Spleen (tissue), 11 donors: ENCODE results near the gene TFRC. TPM values are rescaled to one million over a fixed set of nuclear protein-coding genes. Genes with fewer than 3 reads are reported as not detected.

Experiments used
- DNase-seq: peaks from one replicate; pipeline ENCODE4 v3.0.0-alpha.2; 2020
- H3K27ac ChIP-seq, 8 donors: fragments of 200-600 bp; sonication (generic) in 7 of 8; 1 replicate in 4 of 8; 2 replicates in 4 of 8; pipeline versions ENCODE4 v1.5.0 to v1.8.0; 2016 to 2021; ENCODE audit warnings: inconsistent platforms in 4 of 8, mild to moderate bottlenecking in 4 of 8, moderate library complexity in 1 of 8
- H3K27me3 ChIP-seq, 7 donors: fragments of 200-600 bp; sonication (generic) in 6 of 7; replicated peaks in 1 of 7; 1 replicate in 4 of 7; 2 replicates in 3 of 7; pipeline versions ENCODE4 v1.5.0 to v1.8.0; 2016 to 2021; ENCODE audit warnings: inconsistent platforms in 3 of 7, mild to moderate bottlenecking in 1 of 7
- H3K36me3 ChIP-seq, 6 donors: fragments of 200-600 bp; sonication (generic) in 5 of 6; 1 replicate in 4 of 6; 2 replicates in 2 of 6; pipeline versions ENCODE4 v1.5.0 to v1.8.0; 2016 to 2021; ENCODE audit warnings: inconsistent platforms in 2 of 6
- H3K4me1 ChIP-seq, 6 donors: fragments of 200-600 bp; sonication (generic) in 5 of 6; 1 replicate in 3 of 6; 2 replicates in 3 of 6; pipeline versions ENCODE4 v1.5.0 to v1.8.0; 2016 to 2021; ENCODE audit warnings: inconsistent platforms in 3 of 6
- H3K4me3 ChIP-seq, 8 donors: fragments of 200-600 bp; sonication (generic) in 7 of 8; 1 replicate in 4 of 8; 2 replicates in 4 of 8; pipeline versions ENCODE4 v1.5.0 to v1.8.0; 2016 to 2021; ENCODE audit warnings: inconsistent platforms in 4 of 8, mild to moderate bottlenecking in 4 of 8, moderate library complexity in 2 of 8
- H3K9me3 ChIP-seq, 8 donors: fragments of 200-600 bp; sonication (generic) in 7 of 8; 1 replicate in 4 of 8; 2 replicates in 4 of 8; pipeline versions ENCODE4 v1.5.0 to v1.8.0; 2016 to 2021; ENCODE audit warnings: inconsistent platforms in 4 of 8
- CTCF ChIP-seq, 11 experiments: fragments of 200-600 bp in 7 of 11; fragments of 450-650 bp in 4 of 11; sonication (generic) in 4 of 11; IDR thresholded peaks in 8 of 11; conservative IDR thresholded peaks in 3 of 11; 1 replicate in 7 of 11; 2 replicates in 4 of 11; pipeline versions ENCODE4 v1.4.0 to v1.8.0; 2016 to 2021; ENCODE audit warnings: antibody characterized with exemption in 11 of 11, inconsistent platforms in 4 of 11, mild to moderate bottlenecking in 1 of 11
- POLR2A ChIP-seq, 3 donors: fragments of 450-650 bp; IDR thresholded peaks; one replicate each; pipeline ENCODE4 v1.5.1; 2017; ENCODE audit warnings: antibody characterized with exemption in 3 of 3, mild to moderate bottlenecking in 1 of 3
- POLR2AphosphoS5 ChIP-seq, 3 donors: sonication (generic); formaldehyde crosslinking; IDR thresholded peaks; one replicate each; pipeline ENCODE4 v1.5.1; 2017; ENCODE audit warnings: antibody characterized with exemption in 3 of 3
- WGBS, 5 donors: extraction: QIAGEN DNeasy Blood & Tissue Kit in 3 of 5; methylation state at CpG; one replicate each; pipeline versions ENCODE4 v1.1.5 to v1.1.7; 2013 to 2018; 5-methylcytosine and 5-hydroxymethylcytosine counted together
- intact Hi-C: fragments of 100-400 bp; cut with DNase I; formaldehyde crosslinking; loops from one replicate; pipeline ENCODE4 v1.15.0; 2023; ENCODE audit warnings: low total_unique reads
- polyA plus RNA-seq, 3 donors: library from polyadenylated mRNA; stranded (reverse); fragments of 200-250 nt; gene quantifications; one replicate each; pipeline ENCODE4 v1.2.1, GENCODE V29; 2013
- total RNA-seq, 7 donors: library from RNA; depleted of rRNA in 3 of 7; stranded (reverse); fragments of >200 nt in 3 of 7; fragmentation: NEBNext Ultra II Directional in 4 of 7; extraction: Animal tissue kit (Norgen Biotek cat#: 25700) in 4 of 7; gene quantifications; one replicate each; pipeline versions ENCODE4 v1.1.0 to v1.2.1, GENCODE V29; 2016 to 2021
- donor health status: healthy with polysubstance abuse.
- donor health status: DM: no; HTN: no; CAD: no; lungs with moderate emphysema.
- donor health status: DM: no; HTN: no; CAD: no.
- donor health status: Bipolar disorder and iron deficiency.
- donor health status: healthy.
- donor health status: DM: no; HTN: no; CAD: no.
- donor health status: DM: yes; HTN: yes; CAD: no.

Gene TFRC
- total and polyA plus RNA-seq, 10 donors, result 13.2 to 104 (median 58.6) TPM

DNA sequence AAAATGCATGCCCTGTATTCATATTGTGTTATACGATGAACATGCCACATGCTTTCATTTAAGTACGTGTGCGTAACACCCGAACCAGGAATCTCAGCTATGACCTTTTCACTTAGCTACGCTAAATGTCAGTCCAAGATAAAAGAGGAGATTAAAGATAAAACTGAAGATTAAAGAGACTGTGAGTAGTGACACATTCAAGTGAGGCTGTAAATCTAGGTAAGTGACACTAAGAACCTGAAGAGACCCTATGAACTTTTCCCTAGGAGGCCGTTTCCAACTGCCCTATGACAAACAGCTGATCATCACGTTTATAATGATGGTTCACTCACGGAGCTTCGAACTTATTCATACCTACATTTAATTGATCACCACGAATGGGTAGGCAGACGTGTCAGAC lies 32.2 kb downstream of the TFRC start:
- Histone ChIP-seq H3K9me3 (no peaks in the 10 kb centered on the region), H3K4me1 (no peaks in the 10 kb centered on the region), H3K4me3 (no peak overlapping the region), H3K27ac (no peak overlapping the region), H3K36me3 (peaks cover 2 to 92% (median 67%) of the 10 kb centered on the region in 6 donors), H3K27me3 (no peaks in the 10 kb centered on the region)
- WGBS, 5 donors, result 75 to 87% (median 84%) methylated on average over 11 of the region's 11 CpGs
- intact Hi-C loops, result no loop called here
- DNase-seq, result no peak
- TF ChIP-seq CTCF (IDR thresholded peaks at IDR 0.05 in 8 of 11, conservative IDR thresholded peaks at IDR 0.05 in 3 of 11) (no peak), POLR2A (IDR thresholded peaks at IDR 0.05) (no peak), POLR2AphosphoS5 (IDR thresholded peaks at IDR 0.05) (no peak)

DNA sequence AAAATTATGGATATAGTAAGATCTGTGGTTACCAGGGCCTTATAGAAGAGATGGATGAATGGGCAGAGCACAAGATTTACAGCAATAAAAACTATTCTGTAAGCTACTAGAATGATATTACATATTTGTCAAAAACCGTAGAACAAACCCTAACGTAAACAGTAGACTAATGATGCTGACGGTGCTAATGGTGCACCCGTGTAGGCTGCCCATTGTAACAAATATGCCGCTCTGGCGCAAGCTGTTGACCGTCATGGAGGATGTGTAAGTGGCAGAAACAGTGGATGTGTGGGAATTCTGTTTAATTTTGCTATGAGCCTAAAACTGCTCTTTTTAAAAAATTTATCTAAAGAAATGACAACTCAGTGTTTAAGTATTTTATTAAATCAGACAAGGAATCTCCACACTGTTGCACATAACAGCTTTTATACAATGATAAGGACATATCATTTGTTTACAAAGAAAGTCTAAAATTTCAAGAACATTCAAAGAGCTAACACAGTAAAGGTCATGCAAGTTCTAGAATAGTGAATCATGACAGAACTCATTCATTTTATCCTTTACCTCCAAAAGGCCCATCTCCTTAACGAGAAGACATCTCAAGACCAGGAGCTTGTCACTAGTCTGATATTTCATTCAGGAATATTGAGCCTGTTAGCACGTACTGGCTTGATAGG lies 32.8 kb downstream of the TFRC start:
- no peaks in the 10 kb centered on the region for H3K4me1 ChIP-seq
- intact Hi-C loops, result no loop called here
- TF ChIP-seq CTCF (IDR thresholded peaks at IDR 0.05 in 8 of 11, conservative IDR thresholded peaks at IDR 0.05 in 3 of 11), result no peak
- no peak for TF ChIP-seq POLR2AphosphoS5 (IDR thresholded peaks at IDR 0.05)
- no peak for TF ChIP-seq POLR2A (IDR thresholded peaks at IDR 0.05)
- H3K36me3 ChIP-seq, result peaks cover 2 to 90% (median 61%) of the 10 kb centered on the region in 6 donors
- H3K4me3 ChIP-seq, result no peak overlapping the region
- DNase-seq, result no peak
- 85 to 94% (median 92%) methylated on average over 9 of the region's 9 CpGs for WGBS, 5 donors
- H3K27ac ChIP-seq, result no peak overlapping the region
- H3K9me3 ChIP-seq, result no peaks in the 10 kb centered on the region
- H3K27me3 ChIP-seq, result no peaks in the 10 kb centered on the region

GRCh38 chr3:196047391-196048030 lies 34.4 kb downstream of the TFRC start:
- Histone ChIP-seq H3K4me3 (no peak overlapping the region), H3K27ac (no peak overlapping the region), H3K9me3 (no peaks in the 10 kb centered on the region), H3K4me1 (no peaks in the 10 kb centered on the region), H3K27me3 (no peaks in the 10 kb centered on the region), H3K36me3 (peaks cover 2 to 75% (median 45%) of the 10 kb centered on the region in 6 donors)
- intact Hi-C loops, result no loop called here
- TF ChIP-seq CTCF (IDR thresholded peaks at IDR 0.05 in 8 of 11, conservative IDR thresholded peaks at IDR 0.05 in 3 of 11) (no peak), POLR2AphosphoS5 (IDR thresholded peaks at IDR 0.05) (no peak), POLR2A (IDR thresholded peaks at IDR 0.05) (no peak)
- WGBS, 5 donors, result 87 to 99% (median 90%) methylated on average over 8 to 11 of the region's 11 CpGs
- no peak for DNase-seq

GRCh38 chr3:196044513-196044912 lies 37.4 kb downstream of the TFRC start:
- Histone ChIP-seq H3K27ac (no peak overlapping the region), H3K4me1 (no peaks in the 10 kb centered on the region), H3K36me3 (peaks cover 2 to 45% (median 16%) of the 10 kb centered on the region in 6 donors), H3K27me3 (no peaks in the 10 kb centered on the region), H3K4me3 (no peak overlapping the region), H3K9me3 (peaks cover 0 to 27% (median 14%) of the 10 kb centered on the region in 8 donors)
- TF ChIP-seq POLR2AphosphoS5 (IDR thresholded peaks at IDR 0.05) (peak in 1 of 3 donors; percentile 39), CTCF (IDR thresholded peaks at IDR 0.05 in 8 of 11, conservative IDR thresholded peaks at IDR 0.05 in 3 of 11) (no peak), POLR2A (IDR thresholded peaks at IDR 0.05) (no peak)
- DNase-seq, result no peak
- WGBS, 5 donors, result 95 to 98% (median 97%) methylated on average over 25 to 27 of the region's 27 CpGs
- intact Hi-C loops, result no loop called here
